Measurements from ENCODE around the gene NFIX.
"Not testable (repeated sequence)": the region's sequence is repeated elsewhere in the genome, so short reads cannot be mapped to it uniquely, and the experiment has no call there.

NFIX gene

DNA sequence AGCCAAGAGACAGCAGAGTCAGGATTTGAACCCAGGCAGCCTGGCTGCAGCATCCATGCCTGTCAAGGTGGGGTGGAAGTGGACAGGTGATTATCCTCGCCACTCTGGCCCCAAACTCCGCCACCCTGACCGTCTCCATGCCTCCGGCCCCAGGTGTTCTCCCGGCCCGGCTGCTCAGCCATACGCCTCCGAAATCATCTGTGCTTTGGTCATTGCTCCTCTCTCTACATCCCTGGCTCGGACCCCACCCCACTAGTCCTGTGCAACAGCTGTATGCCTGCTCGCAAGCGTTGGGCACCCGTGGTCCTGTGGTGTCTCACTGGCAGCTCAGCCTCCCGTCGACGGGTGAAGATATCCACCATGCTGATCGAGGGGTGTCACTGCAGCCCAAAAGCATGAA lies 22.0 kb upstream of the NFIX start:
- CTCF ChIA-PET, result interaction anchor here (0.7 to 7.6 kb wide), 3 partner anchors 7 to 122 kb away, joined by 5 to 104 read pairs (median 76); no protein-coding TSS in a partner anchor

DNA sequence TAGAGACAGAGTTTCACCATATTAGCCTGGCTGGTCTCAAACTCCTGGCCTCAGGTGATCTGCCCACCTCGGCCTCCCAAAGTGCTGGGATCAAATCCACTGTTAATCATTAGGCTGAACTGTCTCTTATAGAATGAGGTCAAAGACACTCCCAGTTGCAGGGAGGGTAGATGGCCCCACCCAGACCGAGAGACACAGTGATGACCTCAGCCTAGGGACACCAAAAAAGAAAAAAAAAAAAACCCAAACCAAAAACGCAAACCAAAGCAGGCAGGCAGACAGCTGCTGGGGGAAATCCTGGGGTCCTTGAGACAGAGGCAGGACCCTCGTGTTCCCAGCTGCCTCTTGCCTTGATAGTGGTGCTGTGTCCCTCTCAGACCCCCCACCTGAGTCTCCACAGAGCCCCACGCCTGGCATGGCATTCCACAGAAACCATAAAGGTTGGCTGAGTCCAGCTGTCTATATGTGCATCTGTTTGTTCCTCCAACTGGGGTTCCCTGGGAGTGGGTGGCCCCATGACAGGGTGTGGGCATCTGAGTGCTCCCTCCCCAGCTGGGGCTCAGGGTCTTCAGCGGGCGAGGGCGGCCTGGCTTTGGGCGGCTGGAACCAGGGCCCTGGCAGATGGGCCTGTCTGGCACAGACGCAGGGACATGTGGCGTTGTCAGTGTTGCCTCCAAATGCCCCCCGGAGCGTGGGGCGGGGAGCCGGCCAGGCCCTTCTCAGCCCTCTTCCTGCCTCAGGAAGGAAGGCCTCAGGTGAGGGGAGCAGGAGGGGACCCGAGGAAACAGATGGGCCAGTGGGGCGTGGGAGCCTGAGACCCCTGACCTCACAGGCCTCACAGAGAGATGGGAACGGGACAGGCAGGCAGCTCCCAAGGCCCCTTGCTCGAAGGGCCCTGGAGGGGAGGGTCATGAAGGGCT lies 20.7 kb upstream of the NFIX start:
- H3K27me3 Mint-ChIP-seq, result peaks cover 59% of the 10 kb centered on the region
- no peak for DNase-seq
- H3K4me1 Mint-ChIP-seq, result peaks cover 2% of the 10 kb centered on the region
- H3K27ac Mint-ChIP-seq, result no peak overlapping the region
- no peaks in the 10 kb centered on the region for H3K36me3 Mint-ChIP-seq
- H3K9me3 Mint-ChIP-seq, result no peaks in the 10 kb centered on the region
- CTCF ChIA-PET, result interaction anchor here (6.0 to 7.6 kb wide), 3 partner anchors 8 to 121 kb away, joined by 76 to 104 read pairs (median 81); no protein-coding TSS in a partner anchor
- no peak overlapping the region for H3K4me3 Mint-ChIP-seq

More for the DNA sequence above, 22.0 kb upstream of the NFIX start:
- no peak overlapping the region for H3K4me3 Mint-ChIP-seq
- H3K27me3 Mint-ChIP-seq, result peaks cover 50% of the 10 kb centered on the region
- H3K4me1 Mint-ChIP-seq, result peaks cover 2% of the 10 kb centered on the region
- no peak for DNase-seq
- no peaks in the 10 kb centered on the region for H3K36me3 Mint-ChIP-seq
- no peak overlapping the region for H3K27ac Mint-ChIP-seq
- H3K9me3 Mint-ChIP-seq, result no peaks in the 10 kb centered on the region

DNA sequence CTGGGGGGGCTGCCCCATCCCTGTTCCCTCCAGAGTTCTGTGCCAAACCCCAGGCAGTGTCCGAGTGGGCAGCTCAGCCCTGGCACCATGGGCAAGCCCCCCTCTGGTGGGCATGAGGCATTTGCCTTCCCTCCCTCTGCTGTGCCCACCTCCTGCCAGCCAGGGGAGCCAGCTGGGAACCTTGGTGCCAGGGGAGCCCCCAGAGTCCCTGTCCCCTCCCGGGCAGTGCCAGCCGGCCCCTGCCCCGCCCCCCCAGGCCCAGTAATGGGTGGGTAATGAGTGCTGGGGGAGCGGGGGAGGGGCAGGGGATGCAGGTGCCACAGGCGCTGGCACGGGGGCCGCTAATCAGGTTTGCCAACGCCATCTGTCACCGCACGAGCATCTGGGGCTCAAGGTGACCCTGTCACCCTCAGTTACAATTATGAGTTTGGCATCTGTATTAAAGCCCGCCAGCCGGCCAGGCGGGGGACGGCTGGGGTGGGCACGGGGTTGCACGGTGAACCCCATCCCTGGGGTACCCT lies 20.0 kb upstream of the NFIX start:
- CTCF ChIA-PET, result interaction anchor here (0.6 to 7.6 kb wide), 7 partner anchors 9 to 532 kb away, joined by 3 to 104 read pairs (median 55); no protein-coding TSS in a partner anchor

DNA sequence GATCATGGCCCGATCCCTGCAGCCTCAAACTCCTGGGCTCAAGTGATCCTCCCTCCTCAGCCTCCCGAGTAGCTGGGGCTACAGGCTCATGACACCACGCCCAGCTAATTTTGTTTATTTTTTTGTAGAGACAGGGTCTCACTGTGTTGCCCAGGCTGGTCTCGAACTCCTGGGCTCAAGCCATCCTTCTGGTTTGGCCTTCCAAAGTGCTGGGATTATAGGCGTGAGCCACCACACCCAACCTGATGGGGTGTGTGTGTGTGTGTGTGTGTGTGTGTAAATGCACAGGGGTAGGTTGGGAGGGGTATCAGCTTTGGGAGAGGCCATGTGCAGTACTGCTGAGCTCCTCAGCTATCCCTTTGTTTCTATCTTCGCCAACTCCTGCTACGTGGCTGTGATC lies 19.2 kb upstream of the NFIX start:
- H3K9me3 Mint-ChIP-seq, DNase-seq, H3K36me3 Mint-ChIP-seq, H3K4me1 Mint-ChIP-seq, H3K4me3 Mint-ChIP-seq, H3K27ac Mint-ChIP-seq: not testable (repeated sequence)
- H3K27me3 Mint-ChIP-seq, result peaks cover 45% of the 10 kb centered on the region
- CTCF ChIA-PET, result interaction anchor here (0.9 to 7.6 kb wide), 9 partner anchors 10 to 119 kb away, joined by 3 to 104 read pairs (median 8); no protein-coding TSS in a partner anchor

More for the DNA sequence above, 20.0 kb upstream of the NFIX start:
- DNase-seq, result no peak
- peaks cover 53% of the 10 kb centered on the region for H3K27me3 Mint-ChIP-seq
- H3K36me3 Mint-ChIP-seq, result no peaks in the 10 kb centered on the region
- H3K4me1 Mint-ChIP-seq, result peaks cover 2% of the 10 kb centered on the region
- H3K9me3 Mint-ChIP-seq, result no peaks in the 10 kb centered on the region
- no peak overlapping the region for H3K27ac Mint-ChIP-seq
- no peak overlapping the region for H3K4me3 Mint-ChIP-seq

DNA sequence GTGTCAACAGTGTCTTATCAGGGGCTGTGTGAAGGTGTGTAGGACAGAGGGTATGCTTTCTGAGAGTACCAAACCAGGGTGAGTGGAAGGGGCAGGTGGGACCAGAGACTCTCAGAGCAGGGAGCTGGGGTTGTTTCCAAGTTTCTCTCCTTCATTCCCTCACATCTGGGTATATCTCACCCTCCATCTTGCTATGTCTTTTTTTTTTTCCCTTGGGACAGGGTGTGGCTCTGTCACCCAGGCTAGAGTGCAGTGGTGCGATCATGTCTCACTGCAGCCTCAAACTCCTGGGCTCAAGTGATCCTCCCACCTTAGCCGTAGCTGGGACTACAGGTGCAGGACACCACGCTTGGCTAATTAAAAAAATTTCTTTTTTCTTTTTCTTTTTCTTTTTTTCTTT lies 15.3 kb upstream of the NFIX start:
- Mint-ChIP-seq H3K4me1 (peaks cover 2% of the 10 kb centered on the region), H3K27me3 (peaks cover 31% of the 10 kb centered on the region), H3K27ac (no peak overlapping the region), H3K4me3 (no peak overlapping the region), H3K9me3 (no peaks in the 10 kb centered on the region), H3K36me3 (no peaks in the 10 kb centered on the region)
- CTCF ChIA-PET, result interaction anchor here (2.2 to 7.6 kb wide), 4 partner anchors 14 to 114 kb away, joined by 13 to 104 read pairs (median 68); no protein-coding TSS in a partner anchor
- DNase-seq, result no peak

DNA sequence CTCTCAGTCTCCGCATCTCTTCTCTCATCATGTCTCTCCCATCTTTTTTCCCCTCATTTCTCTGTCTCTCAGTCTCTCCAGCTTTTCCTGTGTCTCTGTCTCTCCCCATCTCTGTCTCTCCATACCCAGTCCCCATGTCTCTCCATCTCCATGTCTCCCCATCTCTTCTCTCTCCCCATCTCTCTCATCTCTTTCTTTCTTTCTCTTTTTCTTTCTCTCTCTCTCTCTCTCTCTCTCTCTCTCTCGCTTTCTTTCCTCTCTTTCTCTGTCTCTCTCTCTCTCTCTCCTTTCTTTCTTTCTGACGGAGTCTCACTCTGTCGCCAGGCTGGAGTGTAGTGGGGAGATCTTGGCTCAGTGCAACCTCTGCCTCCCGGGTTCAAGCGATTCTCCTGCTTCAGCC lies 12.6 kb upstream of the NFIX start:
- CTCF ChIA-PET, result interaction anchor here (1.6 to 4.6 kb wide), 4 partner anchors 47 to 112 kb away, joined by 3 to 28 read pairs (median 9); no protein-coding TSS in a partner anchor

DNA sequence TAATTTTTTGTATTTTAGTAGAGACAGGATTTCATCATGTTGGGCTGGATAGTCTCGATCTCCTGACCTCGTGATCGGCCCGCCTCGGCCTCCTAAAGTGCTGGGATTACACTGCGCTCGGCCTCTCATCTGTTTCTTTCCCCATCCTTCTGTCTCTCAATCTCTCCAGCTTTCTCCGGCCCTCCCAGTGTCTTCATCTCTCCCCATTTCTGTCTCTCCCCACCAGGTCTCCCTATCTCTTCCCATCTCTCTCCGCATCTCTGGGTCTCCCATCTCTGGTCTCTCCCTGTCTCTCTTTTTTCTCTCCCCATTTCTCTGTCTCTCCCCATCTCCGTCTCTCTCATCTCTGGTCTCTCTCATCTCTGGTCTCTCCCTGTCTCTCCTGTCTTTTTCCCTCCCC lies 12.2 kb upstream of the NFIX start:
- no peak overlapping the region for H3K27ac Mint-ChIP-seq
- CTCF ChIA-PET, result interaction anchor here (0.9 to 4.6 kb wide), 5 partner anchors 47 to 112 kb away, joined by 3 to 28 read pairs (median 6); no protein-coding TSS in a partner anchor

More for the DNA sequence above, 12.6 kb upstream of the NFIX start:
- DNase-seq, result no peak
- Mint-ChIP-seq H3K27me3 (peaks cover 26% of the 10 kb centered on the region), H3K4me1 (peaks cover 2% of the 10 kb centered on the region), H3K9me3 (no peaks in the 10 kb centered on the region), H3K36me3 (no peaks in the 10 kb centered on the region), H3K4me3 (no peak overlapping the region), H3K27ac (no peak overlapping the region)

DNA sequence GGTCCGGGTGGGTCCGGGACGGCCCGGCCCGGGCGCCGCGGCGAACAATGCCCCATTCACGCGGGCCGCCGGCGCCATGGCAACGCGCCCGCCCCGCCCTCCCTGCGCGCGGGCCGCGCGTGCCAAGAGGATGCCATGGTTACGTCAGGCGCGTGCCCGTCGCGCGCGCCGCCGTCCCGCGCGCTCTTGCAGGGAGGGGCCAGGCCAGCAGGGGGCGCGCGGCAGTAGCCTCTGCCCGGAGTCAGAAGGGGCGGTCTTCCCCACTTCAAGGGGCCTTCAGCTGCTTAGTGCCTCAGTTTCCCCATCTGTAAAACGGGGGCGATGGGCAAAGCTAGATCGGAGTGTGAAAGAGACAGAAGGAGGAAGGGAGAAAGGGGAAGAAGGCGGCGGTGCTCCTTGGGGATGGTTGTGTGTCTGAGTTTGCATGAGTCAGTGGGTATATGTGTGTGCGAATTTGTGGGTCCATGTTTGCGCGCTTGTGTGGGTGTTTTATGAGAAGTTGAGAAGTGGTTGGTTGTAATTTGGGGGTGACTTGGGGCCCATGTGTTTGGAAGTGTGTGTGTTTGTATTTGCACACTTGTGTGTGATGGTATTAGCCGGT lies 11.6 kb upstream of the NFIX start:
- Mint-ChIP-seq H3K4me1 (no peaks in the 10 kb centered on the region), H3K36me3 (no peaks in the 10 kb centered on the region), H3K9me3 (no peaks in the 10 kb centered on the region), H3K27me3 (peaks cover 20% of the 10 kb centered on the region), H3K27ac (no peak overlapping the region), H3K4me3 (no peak overlapping the region)
- peak; percentile 80 for DNase-seq
- CTCF ChIA-PET, result interaction anchor here (0.9 to 4.6 kb wide), 5 partner anchors 46 to 111 kb away, joined by 3 to 28 read pairs (median 6); no protein-coding TSS in a partner anchor

More for the DNA sequence above, 12.2 kb upstream of the NFIX start:
- no peak for DNase-seq
- no peaks in the 10 kb centered on the region for H3K4me1 Mint-ChIP-seq
- H3K36me3 Mint-ChIP-seq, result no peaks in the 10 kb centered on the region
- peaks cover 22% of the 10 kb centered on the region for H3K27me3 Mint-ChIP-seq
- no peak overlapping the region for H3K4me3 Mint-ChIP-seq
- H3K9me3 Mint-ChIP-seq, result no peaks in the 10 kb centered on the region

DNA sequence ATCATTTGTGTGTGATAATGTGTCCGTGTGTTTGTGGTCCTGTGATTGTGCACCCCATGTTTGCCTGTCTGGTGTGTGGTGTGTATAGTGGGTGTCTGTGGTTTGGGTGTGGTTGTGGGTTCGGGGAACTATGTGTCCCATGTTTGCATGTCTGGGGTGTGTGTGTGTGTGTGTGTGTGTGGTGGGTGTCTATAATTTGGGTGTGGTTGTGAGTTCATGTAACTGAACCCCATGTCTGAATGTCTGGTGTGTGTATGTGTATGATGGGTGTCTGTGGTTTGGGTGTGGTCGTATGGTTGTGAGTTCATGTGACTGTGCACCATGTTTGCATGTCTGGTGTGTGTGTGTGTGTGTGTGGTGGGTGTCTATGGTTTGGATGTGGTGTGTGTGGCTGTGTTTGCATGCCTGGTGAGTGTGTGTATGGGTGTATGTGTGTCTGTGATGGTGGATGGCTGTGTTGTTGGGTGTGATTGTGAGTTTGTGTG lies 11.1 kb upstream of the NFIX start:
- no peak for DNase-seq
- no peaks in the 10 kb centered on the region for H3K36me3 Mint-ChIP-seq
- no peaks in the 10 kb centered on the region for H3K4me1 Mint-ChIP-seq
- no peaks in the 10 kb centered on the region for H3K9me3 Mint-ChIP-seq
- no peak overlapping the region for H3K27ac Mint-ChIP-seq
- H3K27me3 Mint-ChIP-seq, result peaks cover 14% of the 10 kb centered on the region
- H3K4me3 Mint-ChIP-seq, result no peak overlapping the region
- CTCF ChIA-PET, result interaction anchor here (0.9 to 4.6 kb wide), 6 partner anchors 20 to 111 kb away, joined by 3 to 28 read pairs (median 5); no protein-coding TSS in a partner anchor

DNA sequence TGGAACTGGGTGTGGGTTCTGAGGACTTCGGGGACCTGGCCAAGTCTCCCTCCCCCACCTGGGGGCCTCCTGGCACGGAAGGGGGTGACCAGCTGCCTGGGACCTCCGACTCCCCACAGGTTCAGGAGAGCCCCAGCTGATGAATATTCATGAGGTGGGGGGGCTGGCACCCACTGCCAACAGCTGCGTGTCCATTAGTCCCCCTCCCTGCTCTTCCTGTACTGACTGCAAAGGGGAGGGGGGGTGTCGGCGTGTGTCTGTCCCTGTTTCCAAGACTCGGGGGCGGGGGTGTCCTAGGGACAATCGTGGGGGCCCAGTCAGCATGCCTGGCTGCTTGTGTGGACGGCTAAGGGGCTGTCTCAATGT lies 10.6 kb upstream of the NFIX start:
- Mint-ChIP-seq H3K27ac (no peak overlapping the region), H3K4me3 (no peak overlapping the region), H3K4me1 (no peaks in the 10 kb centered on the region), H3K27me3 (peaks cover 11% of the 10 kb centered on the region), H3K9me3 (no peaks in the 10 kb centered on the region), H3K36me3 (no peaks in the 10 kb centered on the region)
- CTCF ChIA-PET, result interaction anchor here (0.8 to 4.6 kb wide), 7 partner anchors 8 to 120 kb away, joined by 3 to 28 read pairs (median 4); no protein-coding TSS in a partner anchor
- no peak for DNase-seq

DNA sequence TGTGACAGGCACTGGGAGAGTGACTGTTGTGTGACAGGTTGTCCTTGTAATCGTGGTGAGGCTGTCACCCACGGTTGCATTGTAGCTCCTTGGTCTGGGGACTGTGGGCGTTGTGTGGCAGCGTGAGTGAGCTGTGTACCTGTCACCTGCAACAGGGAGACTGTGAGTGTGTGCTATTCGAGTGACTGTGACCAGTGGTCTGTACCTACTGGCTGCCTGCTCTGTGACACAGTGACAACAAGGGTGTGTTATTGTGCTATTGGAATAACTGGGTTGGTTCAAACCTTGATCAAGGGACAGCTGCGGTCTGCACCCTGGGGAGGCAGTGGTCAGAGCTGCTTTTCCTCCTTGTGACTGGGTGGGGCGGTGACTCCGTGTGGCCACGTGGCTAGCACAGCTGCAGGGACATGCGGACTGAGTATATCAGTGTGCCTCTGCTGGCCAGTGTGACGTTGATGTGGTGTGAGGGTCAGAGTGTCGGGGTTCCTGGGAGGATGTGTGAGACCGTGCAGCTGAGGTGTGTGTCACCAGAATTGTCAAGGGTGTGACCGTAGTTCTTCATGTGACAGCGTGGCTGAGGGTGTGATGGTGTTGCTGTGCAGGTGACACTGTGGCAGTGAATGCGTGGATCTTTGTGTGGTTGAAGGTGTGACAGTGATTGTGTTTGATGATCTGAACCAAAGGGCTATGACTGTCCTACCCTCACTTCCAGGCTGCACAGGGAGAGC lies 10.1 kb upstream of the NFIX start:
- no peaks in the 10 kb centered on the region for H3K36me3 Mint-ChIP-seq
- H3K27me3 Mint-ChIP-seq, result peaks cover 11% of the 10 kb centered on the region
- no peak for DNase-seq
- H3K4me3 Mint-ChIP-seq, result no peak overlapping the region
- H3K4me1 Mint-ChIP-seq, result no peaks in the 10 kb centered on the region
- H3K27ac Mint-ChIP-seq, result no peak overlapping the region
- CTCF ChIA-PET, result interaction anchor here (0.8 to 4.6 kb wide), 8 partner anchors 8 to 119 kb away, joined by 3 to 28 read pairs (median 4); no protein-coding TSS in a partner anchor
- no peaks in the 10 kb centered on the region for H3K9me3 Mint-ChIP-seq

DNA sequence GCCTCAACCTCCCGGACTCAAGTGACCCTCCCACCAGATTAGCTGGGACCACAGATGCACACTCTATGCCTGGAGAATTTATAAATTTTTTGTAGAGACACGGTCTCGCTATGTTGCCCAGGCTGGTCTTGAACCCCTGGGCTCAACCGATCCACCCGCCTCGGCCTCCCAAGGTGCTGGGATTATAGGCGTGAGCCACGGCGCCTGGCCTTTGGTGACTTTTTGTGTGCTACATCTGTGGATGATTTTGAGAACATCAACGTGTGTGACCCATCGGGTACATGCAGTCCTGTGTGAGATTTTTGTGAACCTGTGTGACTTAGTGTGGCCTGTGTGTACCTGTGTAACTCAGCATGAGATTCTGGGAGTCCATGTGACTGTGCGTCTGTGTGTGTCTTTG lies 8.5 kb upstream of the NFIX start:
- H3K9me3 Mint-ChIP-seq, result no peaks in the 10 kb centered on the region
- DNase-seq, result no peak
- H3K27ac Mint-ChIP-seq, result no peak overlapping the region
- peaks cover 11% of the 10 kb centered on the region for H3K27me3 Mint-ChIP-seq
- H3K4me3 Mint-ChIP-seq, result no peak overlapping the region
- no peaks in the 10 kb centered on the region for H3K4me1 Mint-ChIP-seq
- CTCF ChIA-PET, result interaction anchor here (0.6 to 4.6 kb wide), 2 partner anchors 75 to 472 kb away, joined by 3 to 28 read pairs; no protein-coding TSS in a partner anchor
- no peaks in the 10 kb centered on the region for H3K36me3 Mint-ChIP-seq

DNA sequence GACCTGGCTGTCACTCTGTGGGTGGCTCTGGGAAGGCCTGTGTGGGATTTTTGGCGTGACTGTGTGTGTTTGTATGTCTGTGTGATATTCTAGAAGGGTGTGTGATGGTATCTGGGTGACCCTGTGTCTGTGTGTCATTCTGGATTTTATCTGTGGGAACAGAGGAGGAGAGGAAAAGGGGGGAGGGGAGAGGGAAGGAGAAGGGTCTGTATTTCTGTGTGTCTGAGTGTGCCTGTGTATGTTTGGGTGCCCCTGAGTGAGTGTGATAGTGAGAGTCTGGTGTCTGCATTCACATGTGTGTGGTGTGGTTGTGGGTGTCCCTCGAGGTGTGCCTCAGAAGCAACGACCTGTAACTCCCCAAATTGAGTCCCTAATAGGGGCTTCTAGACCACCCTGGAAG lies 8.1 kb upstream of the NFIX start:
- no peaks in the 10 kb centered on the region for H3K36me3 Mint-ChIP-seq
- DNase-seq, result no peak
- no peak overlapping the region for H3K4me3 Mint-ChIP-seq
- no peak overlapping the region for H3K27ac Mint-ChIP-seq
- peaks cover 13% of the 10 kb centered on the region for H3K27me3 Mint-ChIP-seq
- H3K4me1 Mint-ChIP-seq, result no peaks in the 10 kb centered on the region
- CTCF ChIA-PET, result interaction anchor here (4.6 kb wide), 1 partner anchor 74 kb away, joined by 28 read pairs; no protein-coding TSS in a partner anchor
- no peaks in the 10 kb centered on the region for H3K9me3 Mint-ChIP-seq
